ENCODE data around the gene HSP90B1. TPM values are rescaled to one million over a fixed set of nuclear protein-coding genes. Genes with fewer than 3 reads are reported as not detected.

Gene HSP90B1
- total RNA-seq, 1 donor from 2014 or later: 250 TPM

DNA sequence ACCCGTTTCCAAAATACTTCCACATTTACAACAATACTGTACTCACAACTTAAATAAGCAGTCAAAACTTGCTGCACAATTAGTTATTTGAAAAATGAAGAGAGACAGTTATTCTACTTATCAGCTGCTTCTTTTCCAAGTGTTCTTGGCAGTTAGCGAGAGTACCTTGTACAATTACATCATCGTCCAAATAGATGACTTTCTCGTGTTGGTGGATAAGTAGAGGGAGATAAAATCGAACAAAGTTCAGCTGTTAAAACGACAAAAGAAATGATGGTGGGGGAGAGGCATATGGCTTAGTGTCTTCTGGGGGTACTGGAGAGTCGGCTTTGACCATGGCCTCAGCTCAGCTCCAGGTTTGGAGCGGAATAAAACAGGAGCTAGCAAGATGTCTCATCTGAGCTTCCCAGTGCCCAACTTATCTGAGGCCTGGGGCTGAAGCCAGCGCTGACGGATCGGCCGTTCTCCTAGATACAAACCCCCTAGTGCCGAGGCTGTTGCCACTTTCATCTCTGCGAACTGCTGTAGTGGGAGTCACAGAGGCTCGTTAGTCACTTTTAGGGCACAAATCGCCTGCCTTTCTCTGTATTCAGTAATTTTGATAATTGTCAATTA lies 67.2 kb downstream of the HSP90B1 start:
- intact Hi-C loops (cut with DNase I): no loop called here
- H3K4me1 ChIP-seq: no peaks in the 10 kb centered on the region
- H3K27ac ChIP-seq: no peak overlapping the region
- H3K4me3 ChIP-seq: no peak overlapping the region
- no peak for DNase-seq (ENCODE audit: low spot score in 2 of 2)
- H3K9me3 ChIP-seq: no peaks in the 10 kb centered on the region
- no peaks in the 10 kb centered on the region for H3K27me3 ChIP-seq
- no peaks in the 10 kb centered on the region for H3K36me3 ChIP-seq
- TF ChIP-seq, protein P1, sequence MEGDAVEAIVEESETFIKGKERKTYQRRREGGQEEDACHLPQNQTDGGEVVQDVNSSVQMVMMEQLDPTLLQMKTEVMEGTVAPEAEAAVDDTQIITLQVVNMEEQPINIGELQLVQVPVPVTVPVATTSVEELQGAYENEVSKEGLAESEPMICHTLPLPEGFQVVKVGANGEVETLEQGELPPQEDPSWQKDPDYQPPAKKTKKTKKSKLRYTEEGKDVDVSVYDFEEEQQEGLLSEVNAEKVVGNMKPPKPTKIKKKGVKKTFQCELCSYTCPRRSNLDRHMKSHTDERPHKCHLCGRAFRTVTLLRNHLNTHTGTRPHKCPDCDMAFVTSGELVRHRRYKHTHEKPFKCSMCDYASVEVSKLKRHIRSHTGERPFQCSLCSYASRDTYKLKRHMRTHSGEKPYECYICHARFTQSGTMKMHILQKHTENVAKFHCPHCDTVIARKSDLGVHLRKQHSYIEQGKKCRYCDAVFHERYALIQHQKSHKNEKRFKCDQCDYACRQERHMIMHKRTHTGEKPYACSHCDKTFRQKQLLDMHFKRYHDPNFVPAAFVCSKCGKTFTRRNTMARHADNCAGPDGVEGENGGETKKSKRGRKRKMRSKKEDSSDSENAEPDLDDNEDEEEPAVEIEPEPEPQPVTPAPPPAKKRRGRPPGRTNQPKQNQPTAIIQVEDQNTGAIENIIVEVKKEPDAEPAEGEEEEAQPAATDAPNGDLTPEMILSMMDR (IDR thresholded peaks at IDR 0.05): no peak

Other genes starting within 250 kb of the HSP90B1 start
- gene NT5DC3, start 89.2 kb upstream of the HSP90B1 start, total RNA-seq: 6.6 TPM
- 11.8 TPM for gene TDG, start 35.5 kb downstream of the HSP90B1 start, total RNA-seq
- gene GLT8D2, start 119.8 kb downstream of the HSP90B1 start, total RNA-seq: 72.3 TPM
- gene HCFC2, start 134.1 kb downstream of the HSP90B1 start, total RNA-seq: 9.8 TPM
- gene NFYB, start 207.8 kb downstream of the HSP90B1 start, total RNA-seq: 62.8 TPM